WTC11 (cell line): ENCODE data around the gene TRNT1. TPM values are rescaled to one million over a fixed set of nuclear protein-coding genes. Genes with fewer than 3 reads are reported as not detected.

ENCODE experiments used
- ATAC-seq: fragments of 200-7000 bp; cut with Tn5 transposase; 2 replicates; pipeline ENCODE4 v1.10.0; 2021; ENCODE audit warnings: mild to moderate bottlenecking, moderate library complexity
- CTCF ChIA-PET: fragments of 300-600 bp; sonication (Branson Sonifier 250); formaldehyde crosslinking; loops from one replicate; lab custom pipeline; 2021; ENCODE audit warnings: antibody characterized with exemption; lab: Charles Lee
- POLR2A ChIA-PET: fragments of 350-600 bp; sonication (Branson Sonifier 250); formaldehyde crosslinking; loops from one replicate; lab custom pipeline; 2021; ENCODE audit warnings: antibody characterized with exemption; lab: Charles Lee
- DNase-seq: peaks from one replicate; pipeline ENCODE4 v3.0.0; 2021; ENCODE audit warnings: low spot score
- H3K27ac Mint-ChIP-seq: 2 replicates; pipeline ENCODE4 v1.8.0; 2021; ENCODE audit warnings: mixed read lengths
- H3K27me3 Mint-ChIP-seq: 2 replicates; pipeline ENCODE4 v1.8.0; 2021; ENCODE audit warnings: low read depth, mild to moderate bottlenecking, moderate library complexity, mixed read lengths
- H3K36me3 Mint-ChIP-seq: 2 replicates; pipeline ENCODE4 v1.8.0; 2021; ENCODE audit warnings: mixed read lengths
- H3K4me1 Mint-ChIP-seq: 2 replicates; pipeline ENCODE4 v1.8.0; 2022; ENCODE audit warnings: mixed read lengths
- H3K4me3 Mint-ChIP-seq: 2 replicates; pipeline ENCODE4 v1.8.0; 2021; ENCODE audit warnings: mild to moderate bottlenecking, moderate library complexity, mixed read lengths
- H3K9me3 Mint-ChIP-seq: 2 replicates; pipeline ENCODE4 v1.8.0; 2021; ENCODE audit warnings: mixed read lengths
- ATF3 ChIP-seq: sonication (generic); formaldehyde crosslinking; conservative IDR thresholded peaks from 2 replicates; pipeline ENCODE4 v1.8.1; 2022; ENCODE audit warnings: mild to moderate bottlenecking, missing genetic modification reagents
- ATF6 ChIP-seq: sonication (generic); formaldehyde crosslinking; IDR thresholded peaks from 2 replicates; pipeline ENCODE4 v1.8.1; 2023; ENCODE audit warnings: mild to moderate bottlenecking, missing genetic modification reagents
- CBFB ChIP-seq: sonication (generic); formaldehyde crosslinking; IDR thresholded peaks from 2 replicates; pipeline ENCODE4 v1.8.1; 2022; ENCODE audit warnings: mild to moderate bottlenecking, low read depth, missing genetic modification reagents
- CREM ChIP-seq: sonication (generic); formaldehyde crosslinking; IDR thresholded peaks from 2 replicates; pipeline ENCODE4 v1.8.1; 2022; ENCODE audit warnings: mild to moderate bottlenecking, missing genetic modification reagents, moderate library complexity
- CTCF ChIP-seq: fragments of 200-600 bp; IDR thresholded peaks from 2 replicates; pipeline ENCODE4 v1.8.0; 2022; ENCODE audit warnings: antibody characterized with exemption
- E2F4 ChIP-seq: sonication (generic); formaldehyde crosslinking; IDR thresholded peaks from 2 replicates; pipeline ENCODE4 v1.8.1; 2022; ENCODE audit warnings: low read depth, mild to moderate bottlenecking, moderate library complexity, missing genetic modification reagents, borderline replicate concordance
- E2F5 ChIP-seq: sonication (generic); formaldehyde crosslinking; IDR thresholded peaks from 2 replicates; pipeline ENCODE4 v1.8.1; 2022; ENCODE audit warnings: mild to moderate bottlenecking, moderate library complexity, missing genetic modification reagents
- ELF4 ChIP-seq: sonication (generic); formaldehyde crosslinking; IDR thresholded peaks from 2 replicates; pipeline ENCODE4 v1.8.1; 2022; ENCODE audit warnings: low read depth, mild to moderate bottlenecking, moderate library complexity, missing genetic modification reagents
- ESRRA ChIP-seq: sonication (generic); formaldehyde crosslinking; IDR thresholded peaks from 2 replicates; pipeline ENCODE4 v1.8.1; 2022; ENCODE audit warnings: mild to moderate bottlenecking, missing genetic modification reagents, borderline replicate concordance
- FOXP4 ChIP-seq: sonication (generic); formaldehyde crosslinking; IDR thresholded peaks from 2 replicates; pipeline ENCODE4 v1.8.0; 2022; ENCODE audit warnings: mild to moderate bottlenecking, missing genetic modification reagents
- HMGA2 ChIP-seq: fragments of 250-450 bp; sonication (Bioruptor Pico); IDR thresholded peaks from 2 replicates; pipeline ENCODE4 v1.4.0; 2021; ENCODE audit warnings: mild to moderate bottlenecking, moderate library complexity
- JAZF1 ChIP-seq: fragments of 250-450 bp; sonication (Bioruptor Pico); IDR thresholded peaks from 2 replicates; pipeline ENCODE4 v1.9.0; 2021; ENCODE audit warnings: moderate library complexity, mild to moderate bottlenecking, inconsistent platforms
- KAT7 ChIP-seq: sonication (generic); formaldehyde crosslinking; IDR thresholded peaks from 2 replicates; pipeline ENCODE4 v1.8.1; 2023; ENCODE audit warnings: missing genetic modification reagents, mild to moderate bottlenecking, borderline replicate concordance
- NFE2L1 ChIP-seq: sonication (generic); formaldehyde crosslinking; IDR thresholded peaks from 2 replicates; pipeline ENCODE4 v1.8.1; 2023; ENCODE audit warnings: missing genetic modification reagents
- NR1H2 ChIP-seq: sonication (generic); formaldehyde crosslinking; IDR thresholded peaks from 2 replicates; pipeline ENCODE4 v1.9.0; 2021; ENCODE audit warnings: mild to moderate bottlenecking, moderate library complexity, missing genetic modification reagents
- NR2C2 ChIP-seq: sonication (generic); formaldehyde crosslinking; IDR thresholded peaks from 2 replicates; pipeline ENCODE4 v1.8.0; 2022; ENCODE audit warnings: mild to moderate bottlenecking, missing genetic modification reagents
- PREB ChIP-seq: sonication (generic); formaldehyde crosslinking; IDR thresholded peaks from 2 replicates; pipeline ENCODE4 v1.8.1; 2022; ENCODE audit warnings: mild to moderate bottlenecking, missing genetic modification reagents, moderate library complexity, borderline replicate concordance
- PRRX2 ChIP-seq: fragments of 250-450 bp; sonication (Bioruptor Pico); IDR thresholded peaks from 2 replicates; pipeline ENCODE4 v1.8.0; 2021; ENCODE audit warnings: mild to moderate bottlenecking
- SMAD4 ChIP-seq: sonication (generic); formaldehyde crosslinking; IDR thresholded peaks from 2 replicates; pipeline ENCODE4 v1.8.0; 2022; ENCODE audit warnings: mild to moderate bottlenecking, missing genetic modification reagents
- SOX15 ChIP-seq: fragments of 250-450 bp; sonication (Bioruptor Pico); IDR thresholded peaks from 2 replicates; pipeline ENCODE4 v1.9.0; 2021; ENCODE audit warnings: mild to moderate bottlenecking
- TCF7 ChIP-seq: sonication (generic); formaldehyde crosslinking; IDR thresholded peaks from 2 replicates; pipeline ENCODE4 v1.8.0; 2022; ENCODE audit warnings: mild to moderate bottlenecking, low read depth, missing genetic modification reagents, moderate library complexity
- ZNF138 ChIP-seq: sonication (generic); formaldehyde crosslinking; conservative IDR thresholded peaks from 2 replicates; pipeline ENCODE4 v1.8.1; 2022; ENCODE audit warnings: mild to moderate bottlenecking, moderate library complexity, missing genetic modification reagents
- ZNF232 ChIP-seq: sonication (generic); formaldehyde crosslinking; IDR thresholded peaks from 2 replicates; pipeline ENCODE4 v1.8.0; 2022; ENCODE audit warnings: mild to moderate bottlenecking, missing genetic modification reagents
- ZNF317 ChIP-seq: sonication (generic); formaldehyde crosslinking; IDR thresholded peaks from 2 replicates; pipeline ENCODE4 v1.8.1; 2023; ENCODE audit warnings: low read depth, mild to moderate bottlenecking, moderate library complexity, missing genetic modification reagents, borderline replicate concordance
- total RNA-seq: library from RNA; stranded (reverse); gene quantifications from 3 replicates; pipeline ENCODE4 v1.2.3, GENCODE V29; 2021

TRNT1 gene
- total RNA-seq, 1 experiment from 2014 or later = 18.8 TPM

GRCh38 chr3:3165241-3165640, 38.5 kb downstream of the TRNT1 start:
- H3K4me3 Mint-ChIP-seq = no peak overlapping the region
- peaks cover 15% of the 10 kb centered on the region; the same call in 1 of the 2 replicates for H3K9me3 Mint-ChIP-seq
- no peak for DNase-seq
- no peak overlapping the region for H3K27ac Mint-ChIP-seq
- peaks cover 48% of the 10 kb centered on the region for H3K36me3 Mint-ChIP-seq
- ATAC-seq = no peak
- ChIA-PET CTCF (no interaction called here), POLR2A (no interaction called here)
- H3K27me3 Mint-ChIP-seq = no peaks in the 10 kb centered on the region
- TF ChIP-seq ZNF138 (CRISPR knock-in tag) (no peak), NR1H2 (CRISPR knock-in tag) (no peak), FOXP4 (CRISPR knock-in tag) (no peak), ATF6 (CRISPR knock-in tag) (no peak), ZNF317 (CRISPR knock-in tag) (no peak), CTCF (no peak), CREM (CRISPR knock-in tag) (no peak), ATF3 (CRISPR knock-in tag) (no peak), ELF4 (CRISPR knock-in tag) (no peak)
- no peaks in the 10 kb centered on the region for H3K4me1 Mint-ChIP-seq

- ChIA-PET POLR2A (no interaction called here), CTCF (no interaction called here)
- Mint-ChIP-seq H3K4me3 (no peak overlapping the region), H3K9me3 (peaks cover 15% of the 10 kb centered on the region; the same call in 1 of the 2 replicates), H3K27ac (no peak overlapping the region), H3K36me3 (peaks cover 49% of the 10 kb centered on the region), H3K4me1 (no peaks in the 10 kb centered on the region), H3K27me3 (no peaks in the 10 kb centered on the region)
- TF ChIP-seq SMAD4 (CRISPR knock-in tag) (no peak), ZNF317 (CRISPR knock-in tag) (no peak), E2F5 (CRISPR knock-in tag) (no peak), HMGA2 (CRISPR knock-in tag) (no peak), SOX15 (no peak), PREB (CRISPR knock-in tag) (no peak), KAT7 (CRISPR knock-in tag) (no peak), PRRX2 (CRISPR knock-in tag) (no peak), NFE2L1 (CRISPR knock-in tag) (no peak), TCF7 (CRISPR knock-in tag) (no peak), E2F4 (CRISPR knock-in tag) (no peak), CBFB (CRISPR knock-in tag) (no peak), ZNF232 (no peak), JAZF1 (CRISPR knock-in tag) (no peak), NR2C2 (CRISPR knock-in tag) (no peak), ESRRA (CRISPR knock-in tag) (no peak)
- ATAC-seq (no peak), DNase-seq (no peak)
Observed at GRCh38 chr3:3165650-3166049, 38.9 kb downstream of the TRNT1 start.
